Endothelial cell of umbilical vein (primary cell): ENCODE measurements around the gene IL3RA.

Source experiments
- CTCF ChIP-seq, 2 donors: IDR thresholded peaks; 1 replicate in 1 of 2; 2 replicates in 1 of 2; pipeline ENCODE4 v1.5.1; 2011; ENCODE audit warnings: low read length in 2 of 2, mild to moderate bottlenecking in 2 of 2, moderate library complexity in 2 of 2, control low read depth in 1 of 2, inconsistent platforms in 1 of 2, low read depth in 1 of 2; ENCODE audit not compliant: insufficient read depth in 1 of 2; ENCODE audit errors: extremely low read depth in 1 of 2
- POLR2A ChIP-seq: IDR thresholded peaks from 2 replicates; pipeline ENCODE4 v1.6.1; 2012; ENCODE audit warnings: low read depth, mild to moderate bottlenecking, control low read depth, low read length

DNA sequence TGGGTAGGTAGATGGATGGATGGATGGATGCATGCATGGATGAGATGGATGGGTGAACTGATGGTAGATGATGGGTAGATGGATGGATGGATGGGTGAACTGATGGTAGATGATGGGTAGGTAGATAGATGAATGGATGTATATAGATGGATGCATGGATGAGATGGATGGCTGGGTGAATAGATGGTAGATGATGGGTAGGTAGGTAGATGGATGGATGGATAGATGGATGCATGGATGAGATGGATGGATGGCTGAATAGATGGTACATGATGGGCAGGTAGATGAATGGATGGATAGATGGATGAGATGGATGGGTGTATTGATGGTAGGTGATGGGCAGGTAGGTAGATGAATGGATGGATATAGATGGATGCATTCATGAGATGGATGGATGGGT is 70.5 kb downstream of the IL3RA start:
- TF ChIP-seq POLR2A (no peak), CTCF (IDR thresholded peaks at IDR 0.05; ENCODE audit: extremely low read depth in 1 of 2, insufficient read depth in 1 of 2, low read depth in 1 of 2, low read length in 2 of 2) (no peak)
